Cardiac fibroblast (primary cell): ENCODE results near the gene SHMT2.

ENCODE experiments used
- DNase-seq, 2 donors: peaks; one replicate each; pipeline versions ENCODE4 v3.0.0 to v3.0.0-alpha.2; 2010; ENCODE audit warnings: low read depth in 2 of 2
- H3K4me3 ChIP-seq, 2 donors: replicated peaks in 1 of 2; 1 replicate in 1 of 2; 2 replicates in 1 of 2; pipeline ENCODE4 v1.5.1; 2011; ENCODE audit warnings: low read depth in 2 of 2, low read length in 2 of 2, mild to moderate bottlenecking in 2 of 2, moderate library complexity in 1 of 2
- TF ChIP-seq, protein P1 (sequence below): IDR thresholded peaks from one replicate; pipeline ENCODE4 v1.5.1; 2011; ENCODE audit warnings: low read depth, mild to moderate bottlenecking, low read length, inconsistent platforms

Gene SHMT2

DNA sequence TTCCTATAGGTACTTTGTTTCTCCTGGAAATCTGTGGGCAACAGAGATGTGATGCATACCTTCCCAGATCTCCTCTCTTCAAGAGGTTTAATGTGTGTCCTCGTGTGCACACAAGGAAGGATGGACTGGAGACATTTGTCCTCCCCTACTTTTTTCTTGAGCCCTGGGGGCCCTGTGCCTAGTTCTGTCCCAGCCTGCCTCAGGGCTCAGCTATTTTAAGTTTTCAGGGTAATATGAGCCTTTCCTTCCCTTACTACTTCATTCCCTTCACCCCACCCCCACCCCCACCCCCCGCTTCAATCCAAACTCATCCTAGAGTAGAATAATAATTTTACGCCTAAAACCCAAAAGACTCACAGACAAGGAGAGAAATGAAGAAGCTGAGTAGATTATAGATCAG is 21.0 kb downstream of the SHMT2 start:
- DNase-seq: no peak
- H3K4me3 ChIP-seq: no peak overlapping the region
- TF ChIP-seq, protein P1, sequence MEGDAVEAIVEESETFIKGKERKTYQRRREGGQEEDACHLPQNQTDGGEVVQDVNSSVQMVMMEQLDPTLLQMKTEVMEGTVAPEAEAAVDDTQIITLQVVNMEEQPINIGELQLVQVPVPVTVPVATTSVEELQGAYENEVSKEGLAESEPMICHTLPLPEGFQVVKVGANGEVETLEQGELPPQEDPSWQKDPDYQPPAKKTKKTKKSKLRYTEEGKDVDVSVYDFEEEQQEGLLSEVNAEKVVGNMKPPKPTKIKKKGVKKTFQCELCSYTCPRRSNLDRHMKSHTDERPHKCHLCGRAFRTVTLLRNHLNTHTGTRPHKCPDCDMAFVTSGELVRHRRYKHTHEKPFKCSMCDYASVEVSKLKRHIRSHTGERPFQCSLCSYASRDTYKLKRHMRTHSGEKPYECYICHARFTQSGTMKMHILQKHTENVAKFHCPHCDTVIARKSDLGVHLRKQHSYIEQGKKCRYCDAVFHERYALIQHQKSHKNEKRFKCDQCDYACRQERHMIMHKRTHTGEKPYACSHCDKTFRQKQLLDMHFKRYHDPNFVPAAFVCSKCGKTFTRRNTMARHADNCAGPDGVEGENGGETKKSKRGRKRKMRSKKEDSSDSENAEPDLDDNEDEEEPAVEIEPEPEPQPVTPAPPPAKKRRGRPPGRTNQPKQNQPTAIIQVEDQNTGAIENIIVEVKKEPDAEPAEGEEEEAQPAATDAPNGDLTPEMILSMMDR: no peak

DNA sequence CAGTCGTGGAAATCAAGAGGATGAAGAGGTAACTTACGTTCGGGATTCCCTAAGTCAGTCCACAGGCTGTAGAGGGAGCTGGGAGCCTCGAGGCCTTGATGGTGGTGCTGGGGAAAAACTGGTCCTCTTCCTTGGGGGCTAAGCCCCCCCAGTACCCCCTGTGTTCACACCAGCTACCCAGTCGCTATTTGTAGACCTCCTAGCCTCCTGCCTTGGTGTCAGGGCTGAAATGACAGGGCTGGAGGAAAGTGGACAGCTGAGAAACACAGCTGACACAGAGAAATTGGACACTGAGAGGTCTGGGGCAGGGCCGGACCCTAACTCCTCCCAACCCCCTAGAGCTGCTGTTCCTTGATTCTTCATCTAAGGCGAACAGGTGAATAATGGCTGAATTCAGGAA is 21.4 kb downstream of the SHMT2 start, which contains the start of gene STAC3:
STAC3 (minus strand) TSS at position 232 of the 400 bp plus-strand sequence. CDS start 1,551 bp downstream, outside the sequence.
- TF ChIP-seq, protein P1: no peak
- no peak within 1 kb of the TSS for H3K4me3 ChIP-seq
- no peak for DNase-seq

DNA sequence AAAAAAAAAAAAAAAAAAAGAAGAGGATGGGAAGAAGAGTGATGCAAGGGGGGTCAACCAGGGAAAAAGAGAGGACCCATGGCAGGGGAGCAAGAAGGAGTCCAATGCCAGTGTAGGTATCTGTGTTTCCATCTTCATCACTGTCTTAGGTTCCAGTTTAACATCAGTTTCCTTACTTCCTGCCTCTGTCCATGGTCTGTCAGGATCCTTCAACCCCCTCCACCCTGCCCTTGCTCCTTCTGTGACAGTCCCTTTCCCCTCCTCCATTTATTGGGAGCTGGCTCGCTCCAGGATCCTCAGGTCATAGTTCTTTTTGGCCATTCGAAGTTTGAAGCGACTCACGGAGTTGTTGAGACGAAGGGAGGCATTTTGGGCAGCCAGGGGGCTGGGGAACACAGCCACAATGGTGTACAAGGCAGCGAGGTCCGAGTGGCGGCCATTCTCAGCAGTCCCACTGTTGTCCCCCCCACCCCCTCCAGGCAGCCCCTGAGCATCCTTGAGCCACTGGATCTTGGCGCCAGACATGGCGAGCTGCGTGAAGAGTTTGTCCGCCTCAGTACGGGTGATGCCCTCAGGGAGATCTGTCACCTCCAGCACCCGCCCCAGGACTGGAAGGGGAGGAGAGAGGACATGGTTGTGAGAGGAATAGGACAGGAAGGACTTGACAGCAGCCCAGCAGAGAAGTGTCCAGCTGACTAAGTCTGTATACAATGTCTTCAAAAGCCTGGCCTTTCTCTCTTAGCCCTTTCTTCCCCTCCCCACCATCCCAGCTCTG is 25.2 kb downstream of the SHMT2 start:
- no peak for DNase-seq
- H3K4me3 ChIP-seq: no peak overlapping the region
- TF ChIP-seq, protein P1: no peak

DNA sequence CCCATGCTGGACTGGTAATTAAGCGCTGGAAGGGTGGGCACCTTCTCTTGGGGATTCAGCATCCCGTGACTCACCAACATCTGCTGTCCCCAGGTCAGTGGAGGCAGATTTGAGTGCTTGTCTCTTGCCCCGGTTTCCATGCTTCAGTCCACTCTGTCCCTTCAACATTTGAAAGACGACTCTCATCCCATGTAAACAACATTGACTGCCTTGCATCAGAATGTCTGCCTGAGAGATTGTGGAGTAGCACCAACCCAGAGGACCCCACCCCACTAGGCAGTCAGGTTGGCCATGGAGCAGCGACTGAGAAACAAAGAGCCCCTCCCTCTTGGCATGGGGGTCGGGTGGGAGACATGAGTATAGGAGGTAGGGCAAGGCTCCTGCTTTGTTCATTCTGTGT is 26.4 kb downstream of the SHMT2 start:
- H3K4me3 ChIP-seq: no peak overlapping the region
- TF ChIP-seq, protein P1: no peak
- DNase-seq: no peak

DNA sequence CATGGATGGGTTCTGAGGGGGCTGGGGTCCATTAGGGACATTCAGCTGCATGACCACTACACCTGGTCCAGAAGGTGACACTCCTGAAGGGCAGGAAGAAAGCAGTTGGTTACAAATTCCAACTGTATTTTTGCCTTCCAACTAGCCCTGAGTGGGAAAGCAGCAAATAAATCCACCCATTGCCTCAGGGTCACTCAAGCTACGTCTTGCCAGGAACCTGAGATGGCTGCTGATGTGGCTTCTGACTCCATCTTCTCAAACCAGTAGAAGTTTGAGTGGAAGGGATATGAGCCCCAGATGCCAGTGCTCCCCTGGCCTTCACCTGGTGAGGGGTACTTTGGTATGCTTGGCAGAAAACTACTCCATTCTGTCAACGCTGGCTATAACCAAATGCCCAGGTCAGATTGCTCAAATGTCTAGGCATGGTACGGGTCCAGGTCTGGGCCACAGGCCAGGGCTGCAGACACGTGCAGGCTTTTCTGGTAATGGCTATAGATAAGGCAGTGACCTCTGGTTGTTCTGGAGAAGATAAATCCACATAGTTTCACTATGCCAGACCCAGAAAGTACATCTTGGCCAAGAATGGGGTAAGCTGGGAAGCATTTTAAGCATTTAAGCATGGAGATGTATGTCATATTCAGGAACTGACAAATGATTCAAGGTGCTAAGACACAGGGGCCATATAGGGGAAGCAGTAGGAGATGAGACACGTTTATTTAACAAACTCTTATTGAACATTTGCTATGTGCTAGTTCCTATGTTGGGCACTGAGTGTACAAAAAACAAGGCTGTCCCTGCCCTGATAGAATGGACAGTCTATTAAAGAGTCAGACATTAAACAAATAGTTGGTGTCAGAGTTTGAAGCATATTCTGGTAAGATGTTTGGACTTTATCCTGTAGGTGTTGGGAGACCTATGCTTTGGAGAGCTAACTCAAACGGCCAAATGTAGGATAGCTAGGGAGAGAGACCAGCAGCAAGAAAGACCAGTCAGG is 29.8 kb downstream of the SHMT2 start:
- no peak overlapping the region for H3K4me3 ChIP-seq
- TF ChIP-seq, protein P1: no peak
- DNase-seq: peak in 1 of 2 donors; percentile 90

DNA sequence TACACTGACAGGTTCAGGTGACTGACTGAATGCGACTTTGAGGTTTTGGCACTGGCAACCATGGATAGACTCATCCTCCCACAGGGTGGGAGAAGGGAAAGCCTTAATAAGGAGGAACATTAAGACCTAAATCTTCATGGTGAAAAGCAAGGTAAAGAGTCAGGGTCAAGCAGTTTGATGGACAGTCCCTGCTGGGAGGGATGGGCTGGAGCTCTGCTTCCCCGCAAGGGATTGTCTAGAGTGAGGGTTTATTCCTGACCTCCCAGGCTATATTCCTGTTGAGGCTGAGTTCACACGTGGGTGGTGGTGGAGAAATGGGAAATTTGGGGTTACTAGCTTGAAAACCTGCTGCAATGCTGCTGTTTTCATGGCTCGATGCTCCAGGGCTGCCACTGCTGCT is 30.9 kb downstream of the SHMT2 start:
- TF ChIP-seq, protein P1: no peak
- H3K4me3 ChIP-seq: no peak overlapping the region

More for the DNA sequence above, 30.9 kb downstream of the SHMT2 start:
- no peak for DNase-seq
